Activated naive CD4-positive, alpha-beta T cell treated with anti-CD3 and anti-CD28 coated beads, Interleukin-2, amount 50 U/mL, for 16 hours (primary cell): ENCODE measurements around the gene NFE2L1.
A peak's percentile ranks its signal among the peaks of the same experiment; 100 is the strongest.
"Not testable (repeated sequence)": the region's sequence is repeated elsewhere in the genome, so short reads cannot be mapped to it uniquely, and the experiment has no call there.

Source experiments
- DNase-seq: peaks from one replicate; pipeline ENCODE4 v3.0.0-alpha.2; 2020

Gene NFE2L1

GRCh38 chr17:48070195-48070594, 22.0 kb downstream of the NFE2L1 start:
- no peak for DNase-seq

DNA sequence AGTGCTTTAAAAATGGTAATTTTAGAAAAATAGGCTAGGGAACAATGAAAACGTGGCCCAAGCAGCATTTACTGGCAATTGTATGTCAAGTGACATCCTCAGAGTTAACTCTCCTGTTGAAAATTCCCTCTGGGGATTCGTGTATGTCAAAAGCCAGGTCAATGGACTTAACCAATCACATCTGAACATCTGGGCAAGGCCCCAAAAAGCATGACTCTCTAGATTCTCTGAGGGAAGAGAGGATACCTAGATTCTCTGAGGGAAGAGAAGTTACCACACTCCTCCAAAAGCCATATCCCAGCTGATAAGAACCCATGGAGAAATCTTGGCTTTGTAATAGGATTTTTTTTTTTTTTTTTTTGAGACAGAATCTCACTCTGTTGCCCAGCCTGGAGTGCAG, 23.5 kb downstream of the NFE2L1 start:
- no peak for DNase-seq

GRCh38 chr17:48072811-48073210, 24.7 kb downstream of the NFE2L1 start:
- not testable (repeated sequence) for DNase-seq

DNA sequence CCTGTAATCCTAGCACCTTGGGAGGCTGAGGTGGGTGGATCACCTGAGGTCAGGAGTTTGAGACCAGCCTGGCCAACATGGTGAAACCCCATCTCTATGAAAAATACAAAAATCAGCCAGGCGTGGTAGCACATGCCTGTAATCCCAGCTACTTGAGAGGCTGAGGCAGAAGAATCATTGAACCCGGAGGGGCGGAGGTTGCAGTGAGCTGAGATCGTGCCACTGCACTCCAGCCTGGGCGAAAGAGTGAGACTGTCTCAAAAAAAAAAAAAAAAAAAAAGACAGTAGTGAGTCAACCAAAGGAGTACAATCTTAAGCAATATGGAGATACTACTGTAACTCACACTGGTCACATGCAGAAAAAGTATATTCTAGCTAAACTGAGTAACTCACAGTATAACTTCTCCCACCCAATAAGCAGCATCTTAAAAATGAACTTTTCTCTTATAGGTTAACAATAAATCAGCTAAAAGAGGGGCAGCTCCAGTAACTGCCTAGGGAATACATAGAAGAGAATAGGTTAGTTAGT, 25.5 kb downstream of the NFE2L1 start:
- not testable (repeated sequence) for DNase-seq

- peak; percentile 76 for DNase-seq
Observed at GRCh38 chr17:48074322-48075081, 26.3 kb downstream of the NFE2L1 start.

DNA sequence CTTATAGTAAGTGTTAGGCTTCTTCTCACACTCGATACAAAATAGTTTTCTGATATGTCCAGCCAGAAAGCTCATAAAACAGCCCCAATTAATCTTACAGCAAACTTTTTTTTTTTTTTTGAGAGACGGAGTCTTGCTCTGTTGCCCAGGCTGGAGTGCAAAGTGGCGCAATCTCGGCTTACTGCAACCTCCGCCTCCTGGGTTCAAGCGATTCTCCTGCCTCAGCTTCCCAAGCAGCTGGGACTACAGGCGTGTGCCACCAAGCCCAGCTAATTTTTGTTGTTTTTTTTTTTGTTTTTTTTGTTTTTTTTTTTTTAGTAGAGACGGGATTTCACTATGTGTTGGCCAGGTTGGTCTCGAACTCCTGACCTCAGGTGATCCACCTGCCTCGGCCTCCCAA, 29.0 kb downstream of the NFE2L1 start:
- DNase-seq: not testable (repeated sequence)

DNA sequence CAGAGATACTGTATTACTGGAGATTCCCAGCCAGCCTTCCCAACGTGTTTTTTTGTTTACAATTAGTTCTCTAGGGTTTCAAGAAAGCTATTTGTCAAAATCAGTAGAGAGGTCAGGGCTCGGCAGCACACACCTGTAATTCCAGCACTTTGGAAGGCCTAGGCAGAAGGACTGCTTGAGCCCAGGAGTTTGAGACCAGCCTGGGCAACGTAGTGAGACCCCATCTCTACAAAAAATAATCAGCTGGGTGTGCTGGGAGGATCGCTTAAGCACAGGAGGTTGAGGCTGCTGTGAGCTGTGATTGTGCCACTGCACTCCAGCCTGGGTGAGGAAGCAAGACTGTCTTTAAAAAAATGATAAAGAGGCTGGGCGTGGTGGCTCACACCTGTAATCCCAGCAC, 33.7 kb downstream of the NFE2L1 start:
- no peak for DNase-seq

- no peak for DNase-seq
Observed at GRCh38 chr17:48084932-48085331, 36.8 kb downstream of the NFE2L1 start.

DNA sequence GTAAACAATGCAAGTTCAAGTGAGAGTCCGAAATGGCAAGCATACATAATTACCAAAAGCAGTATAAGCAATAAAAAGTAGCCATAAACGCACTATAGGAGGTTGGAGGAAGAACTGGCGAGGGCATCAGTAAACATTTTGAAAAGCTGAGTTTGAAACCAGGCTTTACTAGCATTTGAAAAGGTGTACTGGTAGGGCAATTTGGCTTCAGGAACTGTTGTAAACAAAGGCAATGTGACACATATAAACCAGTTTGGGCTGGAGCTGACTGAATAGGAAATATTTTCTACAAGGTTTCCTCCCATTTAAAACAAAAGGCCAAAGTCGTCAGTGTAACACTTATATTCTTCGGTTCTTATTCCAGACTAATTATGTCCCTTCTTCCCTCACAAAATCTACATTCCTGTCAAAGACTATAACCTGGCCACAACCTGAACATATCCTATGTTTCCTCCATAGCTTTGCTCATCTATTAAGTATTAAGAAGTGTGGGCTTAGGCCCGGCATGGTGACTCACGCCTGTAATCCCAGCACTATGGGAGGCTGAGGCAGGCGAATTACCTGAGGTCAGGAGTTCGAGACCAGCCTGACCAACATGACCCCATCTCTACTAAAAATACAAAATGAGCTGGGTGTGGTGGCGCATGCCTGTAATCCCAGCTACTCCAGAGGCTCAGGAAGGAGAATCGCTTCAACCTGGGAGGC, 45.3 kb downstream of the NFE2L1 start:
- no peak for DNase-seq

- no peak for DNase-seq
Observed at GRCh38 chr17:48095611-48096010, 47.5 kb downstream of the NFE2L1 start.

GRCh38 chr17:48100160-48100559, 52.0 kb downstream of the NFE2L1 start:
- no peak for DNase-seq

GRCh38 chr17:48100591-48101011, 52.4 kb downstream of the NFE2L1 start:
- peak; percentile 16 for DNase-seq

GRCh38 chr17:48101012-48101720, 53.0 kb downstream of the NFE2L1 start, which contains the start of gene CBX1:
Gene CBX1, minus strand, starts transcription at chr17:48101478. Its CDS starts 24,474 bp downstream, at chr17:48077004.
- peak; percentile 96 for DNase-seq

- DNase-seq: no peak
Observed at GRCh38 chr17:48102043-48102750, 54.0 kb downstream of the NFE2L1 start.

DNA sequence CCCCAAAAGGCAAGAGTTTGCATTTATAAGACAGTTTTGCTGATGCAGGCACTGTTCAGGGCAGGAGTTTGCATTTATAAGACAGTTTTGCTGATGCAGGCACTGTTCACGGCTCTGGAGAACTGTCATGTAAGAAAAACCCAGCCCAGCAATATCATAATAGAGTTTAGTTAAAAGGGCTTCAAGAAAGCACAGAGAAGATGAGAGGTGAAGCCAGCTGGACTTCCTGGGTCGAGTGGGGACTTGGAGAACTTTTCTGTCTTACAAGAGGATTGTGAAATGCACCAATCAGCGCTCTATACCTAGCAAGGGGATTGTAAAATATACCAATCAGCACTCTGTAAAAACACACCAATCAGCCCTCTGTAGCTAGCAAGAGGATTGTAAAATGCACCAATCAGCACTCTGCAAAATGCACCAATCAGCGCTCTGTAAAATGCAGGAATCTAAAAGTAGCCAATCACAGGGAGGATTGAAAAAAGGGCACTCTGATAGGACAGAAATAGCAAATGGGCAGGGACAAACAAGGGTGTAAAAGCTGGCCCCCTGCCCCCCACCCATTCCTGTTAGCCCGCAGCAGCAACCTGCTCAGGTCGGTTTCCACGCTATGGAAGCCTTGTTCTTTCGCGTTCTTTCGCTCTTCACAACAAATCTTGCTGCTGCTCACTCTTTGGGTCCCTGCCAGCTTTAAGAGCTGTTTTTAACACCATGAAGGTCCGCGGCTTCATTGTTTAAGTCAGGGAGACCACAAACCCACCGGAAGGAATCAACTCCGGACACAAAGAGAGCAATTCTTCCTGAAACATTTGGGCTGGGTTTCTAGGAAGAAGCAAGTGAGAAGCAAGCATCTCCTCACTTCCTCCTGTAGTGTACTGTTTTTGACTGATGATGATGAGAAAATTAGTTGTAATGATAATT, 54.9 kb downstream of the NFE2L1 start:
- DNase-seq: peak; percentile 27

DNA sequence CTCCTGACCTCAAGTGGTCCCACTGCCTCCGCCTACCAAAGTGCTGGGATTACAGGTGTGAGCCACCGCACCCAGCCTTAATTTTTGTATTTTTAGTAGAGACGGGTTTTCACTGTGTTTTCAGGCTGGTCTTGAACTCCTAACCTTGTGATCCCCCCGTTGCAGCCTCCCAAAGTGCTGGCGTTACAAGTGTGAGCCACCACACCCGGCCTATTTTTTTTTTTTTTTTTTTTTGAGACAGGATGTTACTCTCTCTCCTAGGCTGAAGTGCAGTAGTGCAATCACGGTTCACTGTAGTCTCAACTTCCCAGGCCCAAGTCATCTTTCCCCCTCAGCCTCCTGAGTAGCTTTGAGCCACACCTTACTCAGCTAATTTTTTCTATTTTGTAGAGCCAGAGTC, 56.3 kb downstream of the NFE2L1 start:
- no peak for DNase-seq

DNA sequence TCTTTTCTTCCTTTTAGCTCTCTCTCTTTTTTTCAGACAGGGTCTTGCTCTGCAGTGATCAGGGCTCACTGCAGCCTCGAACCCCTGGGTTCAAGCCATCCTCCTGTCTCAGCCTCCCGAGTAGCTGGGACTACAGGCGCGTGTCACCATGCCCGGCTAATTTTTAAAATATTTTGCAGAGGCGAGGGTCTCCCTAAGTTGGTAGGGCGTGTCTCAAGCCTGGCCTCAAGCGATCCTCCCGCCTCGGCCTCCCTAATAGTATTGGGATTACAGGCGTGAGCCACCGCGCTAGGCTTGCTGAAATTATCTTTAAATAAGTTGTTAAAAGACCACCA, 58.6 kb downstream of the NFE2L1 start:
- DNase-seq: no peak

GRCh38 chr17:48107137-48108055, 59.2 kb downstream of the NFE2L1 start, which contains the start of gene SNX11:
Gene SNX11, plus strand, starts transcription at chr17:48107766. Its CDS starts 4,278 bp downstream, at chr17:48112044.
- DNase-seq: peak; percentile 94

GRCh38 chr17:48110761-48111160, 62.6 kb downstream of the NFE2L1 start:
- DNase-seq: no peak
